H1 (cell line): ENCODE measurements around the gene TIAL1. TPM values are rescaled to one million over a fixed set of nuclear protein-coding genes. Genes with fewer than 3 reads are reported as not detected.

ENCODE experiments used
- CTCF ChIA-PET: fragments of 300-600 bp; sonication (Branson Sonifier 250); formaldehyde crosslinking; loops from one replicate; lab custom pipeline; 2021; ENCODE audit not compliant: partially characterized antibody; lab: Charles Lee
- POLR2A ChIA-PET: fragments of 300-600 bp; sonication (Branson Sonifier 250); formaldehyde crosslinking; loops from one replicate; lab custom pipeline; 2021; ENCODE audit warnings: inconsistent platforms; ENCODE audit not compliant: partially characterized antibody; lab: Charles Lee
- DNase-seq, 2 experiments: peaks; one replicate each; pipeline versions ENCODE4 v3.0.0 to v3.0.0-alpha.2; 2010 to 2022; ENCODE audit warnings: low spot score in 2 of 2, low read depth in 1 of 2, mixed read lengths in 1 of 2
- FAIRE-seq: peaks from 2 replicates; lab custom pipeline; 2011; peaks lifted over from hg19 to GRCh38; lab: Jason Lieb, UNC
- H2AFZ ChIP-seq: 2 replicates; pipeline ENCODE4 v1.8.1; 2012; ENCODE audit warnings: low read length, inconsistent platforms
- H2AK5ac ChIP-seq: 2 replicates; pipeline ENCODE4 v1.6.1; 2013; ENCODE audit warnings: low read depth, low read length
- H2BK120ac ChIP-seq: replicated peaks from 2 replicates; pipeline ENCODE3; 2013; ENCODE audit warnings: low read depth, low read length, inconsistent platforms
- H2BK12ac ChIP-seq: 2 replicates; pipeline ENCODE4 v1.6.1; 2013; ENCODE audit warnings: low read depth, low read length
- H2BK15ac ChIP-seq: 2 replicates; pipeline ENCODE4 v1.6.1; 2013; ENCODE audit warnings: low read length
- H2BK20ac ChIP-seq: 2 replicates; pipeline ENCODE4 v1.6.1; 2013; ENCODE audit warnings: low read length
- H2BK5ac ChIP-seq: 2 replicates; pipeline ENCODE4 v1.6.1; 2013; ENCODE audit warnings: low read depth, low read length
- H3K14ac ChIP-seq: 2 replicates; pipeline ENCODE4 v1.6.1; 2013; ENCODE audit warnings: inconsistent platforms; ENCODE audit not compliant: insufficient read length
- H3K18ac ChIP-seq: 2 replicates; pipeline ENCODE4 v1.6.1; 2013; ENCODE audit warnings: low read length; ENCODE audit errors: extremely low read depth
- H3K23ac ChIP-seq: 2 replicates; pipeline ENCODE4 v1.6.1; 2013; ENCODE audit warnings: inconsistent platforms; ENCODE audit not compliant: insufficient read length
- H3K23me2 ChIP-seq: 2 replicates; pipeline ENCODE4 v1.6.1; 2013; ENCODE audit warnings: low read depth, low read length
- H3K27ac ChIP-seq: 2 replicates; pipeline ENCODE4 v1.6.1; 2011; ENCODE audit warnings: low read depth, low read length, inconsistent platforms
- H3K27me3 ChIP-seq, 4 experiments: replicated peaks in 1 of 4; 1 replicate in 1 of 4; 2 replicates in 3 of 4; pipeline versions ENCODE4 v1.6.1 to v1.8.1; 2011 to 2013; ENCODE audit warnings: low read length in 3 of 4, mild to moderate bottlenecking in 3 of 4, inconsistent platforms in 2 of 4, mixed read lengths in 2 of 4, moderate library complexity in 1 of 4; ENCODE audit not compliant: control insufficient read depth in 3 of 4, insufficient read depth in 3 of 4; ENCODE audit errors: extremely low read depth in 1 of 4
- H3K36me3 ChIP-seq, 4 experiments: 2 replicates each; pipeline versions ENCODE4 v1.6.1 to v1.8.1; 2011 to 2013; ENCODE audit warnings: mild to moderate bottlenecking in 4 of 4, low read length in 3 of 4, moderate library complexity in 2 of 4, control low read depth in 1 of 4, inconsistent platforms in 1 of 4; ENCODE audit not compliant: insufficient read depth in 4 of 4, control insufficient read depth in 2 of 4
- H3K4ac ChIP-seq: replicated peaks from 2 replicates; pipeline ENCODE3; 2013; ENCODE audit warnings: low read length, low read depth, mixed read lengths, inconsistent platforms; ENCODE audit not compliant: insufficient read length
- H3K4me1 ChIP-seq, 4 experiments: replicated peaks in 1 of 4; 1 replicate in 1 of 4; 2 replicates in 3 of 4; pipeline versions ENCODE4 v1.6.1 to v1.8.1; 2011 to 2013; ENCODE audit warnings: low read length in 3 of 4, inconsistent platforms in 2 of 4, mixed read lengths in 1 of 4; ENCODE audit not compliant: insufficient read depth in 4 of 4, control insufficient read depth in 3 of 4
- H3K4me2 ChIP-seq, 2 experiments: 2 replicates each; pipeline versions ENCODE4 v1.6.1 to v1.8.1; 2011 to 2013; ENCODE audit warnings: low read depth in 2 of 2, low read length in 2 of 2, control low read depth in 1 of 2, inconsistent platforms in 1 of 2, mild to moderate bottlenecking in 1 of 2; ENCODE audit not compliant: insufficient read depth in 1 of 2
- H3K4me3 ChIP-seq, 4 experiments: fragments of 200-600, 300-600 bp in 1 of 4; sonication (generic), shearing (Covaris generic), sonication (Bioruptor Twin) in 1 of 4; 2 replicates each; pipeline versions ENCODE4 v1.5.1 to v1.8.1; 2011 to 2016; ENCODE audit warnings: low read length in 4 of 4, low read depth in 3 of 4, control low read depth in 2 of 4, inconsistent platforms in 2 of 4, mild to moderate bottlenecking in 2 of 4, mixed read lengths in 1 of 4, moderate library complexity in 1 of 4; ENCODE audit not compliant: insufficient read depth in 2 of 4; ENCODE audit errors: extremely low read depth in 1 of 4
- H3K56ac ChIP-seq: replicated peaks from 2 replicates; pipeline ENCODE3; 2013; ENCODE audit warnings: low read depth, mild to moderate bottlenecking, mixed read lengths, low read length, inconsistent platforms; ENCODE audit not compliant: insufficient read length
- H3K79me1 ChIP-seq: 2 replicates; pipeline ENCODE4 v1.6.1; 2013; ENCODE audit warnings: low read depth, low read length, control low read depth
- H3K79me2 ChIP-seq, 2 experiments: 2 replicates each; pipeline versions ENCODE4 v1.6.1 to v1.8.1; 2012 to 2013; ENCODE audit warnings: low read length in 2 of 2, mild to moderate bottlenecking in 2 of 2, inconsistent platforms in 1 of 2; ENCODE audit not compliant: insufficient read depth in 2 of 2, control insufficient read depth in 1 of 2
- H3K9ac ChIP-seq, 4 experiments: replicated peaks in 1 of 4; 1 replicate in 1 of 4; 2 replicates in 3 of 4; pipeline versions ENCODE4 v1.6.1 to v1.8.1; 2011 to 2013; ENCODE audit warnings: low read depth in 3 of 4, low read length in 3 of 4, control low read depth in 2 of 4, mild to moderate bottlenecking in 2 of 4, moderate library complexity in 2 of 4, inconsistent platforms in 1 of 4; ENCODE audit errors: extremely low read depth in 1 of 4
- H3K9me3 ChIP-seq, 2 experiments: 2 replicates each; pipeline versions ENCODE4 v1.6.1 to v1.8.1; 2012 to 2013; ENCODE audit warnings: mild to moderate bottlenecking in 2 of 2, moderate library complexity in 2 of 2, control low read depth in 1 of 2, inconsistent platforms in 1 of 2, low read depth in 1 of 2, low read length in 1 of 2, mixed read lengths in 1 of 2; ENCODE audit not compliant: insufficient read depth in 2 of 2
- H4K20me1 ChIP-seq, 2 experiments: replicated peaks in 1 of 2; 2 replicates each; pipeline versions ENCODE3 to v1.8.1; 2011 to 2013; ENCODE audit warnings: inconsistent platforms in 2 of 2, low read length in 2 of 2, mild to moderate bottlenecking in 1 of 2; ENCODE audit not compliant: insufficient read depth in 2 of 2, control insufficient read depth in 1 of 2
- H4K5ac ChIP-seq: 2 replicates; pipeline ENCODE4 v1.6.1; 2013; ENCODE audit warnings: low read length, low read depth, mixed read lengths, inconsistent platforms; ENCODE audit not compliant: insufficient read length
- H4K8ac ChIP-seq: 2 replicates; pipeline ENCODE4 v1.8.0; 2013; ENCODE audit warnings: mild to moderate bottlenecking, moderate library complexity, low read length, inconsistent platforms; ENCODE audit not compliant: insufficient read depth; ENCODE audit errors: extremely low read depth
- H4K91ac ChIP-seq: replicated peaks from 2 replicates; pipeline ENCODE3; 2013; ENCODE audit warnings: low read length, mixed read lengths, inconsistent platforms; ENCODE audit not compliant: insufficient read length
- ASH2L ChIP-seq: fragments of 200-600, 300-600 bp; sonication (generic); IDR thresholded peaks from one replicate; pipeline ENCODE4 v1.7.1; 2017; ENCODE audit warnings: low read length
- CHD1 ChIP-seq: IDR thresholded peaks from 2 replicates; pipeline ENCODE4 v1.6.1; 2012; ENCODE audit warnings: low read depth, low read length, improper control_type of control experiment
- EGR1 ChIP-seq: IDR thresholded peaks from 2 replicates; pipeline ENCODE4 v1.6.1; 2011; ENCODE audit warnings: low read depth, low read length, borderline replicate concordance
- EP300 ChIP-seq, 2 experiments: IDR thresholded peaks; 1 replicate in 1 of 2; 2 replicates in 1 of 2; pipeline ENCODE4 v1.6.1; 2011 to 2012; ENCODE audit warnings: low read depth in 2 of 2, low read length in 2 of 2, mild to moderate bottlenecking in 2 of 2, borderline replicate concordance in 1 of 2, inconsistent platforms in 1 of 2, moderate library complexity in 1 of 2
- FOSL1 ChIP-seq: IDR thresholded peaks from 2 replicates; pipeline ENCODE4 v1.6.1; 2011; ENCODE audit warnings: mild to moderate bottlenecking, low read depth, low read length, moderate library complexity; ENCODE audit not compliant: insufficient read depth
- JUND ChIP-seq: IDR thresholded peaks from 2 replicates; pipeline ENCODE4 v1.6.1; 2011; ENCODE audit warnings: mild to moderate bottlenecking, improper control_type of control experiment, low read length
- KDM5A ChIP-seq: fragments of 200-600 bp; IDR thresholded peaks from 2 replicates; pipeline ENCODE4 v1.7.1; 2012; ENCODE audit warnings: mild to moderate bottlenecking, low read length, inconsistent platforms, mixed read lengths
- MAFK ChIP-seq: IDR thresholded peaks from 2 replicates; pipeline ENCODE4 v1.6.1; 2012; ENCODE audit warnings: low read depth, mild to moderate bottlenecking, improper control_type of control experiment, low read length
- MAX ChIP-seq: IDR thresholded peaks from 2 replicates; pipeline ENCODE4 v1.6.1; 2012; ENCODE audit warnings: inconsistent platforms
- NANOG ChIP-seq: IDR thresholded peaks from 2 replicates; pipeline ENCODE4 v1.6.1; 2011; ENCODE audit warnings: low read length, low read depth, mild to moderate bottlenecking, inconsistent platforms; ENCODE audit not compliant: insufficient read depth, poor library complexity, severe bottlenecking
- RAD21 ChIP-seq, 2 experiments: IDR thresholded peaks in 1 of 2; conservative IDR thresholded peaks in 1 of 2; 2 replicates each; pipeline ENCODE4 v1.6.1; 2011; ENCODE audit warnings: low read depth in 2 of 2, low read length in 2 of 2, improper control_type of control experiment in 1 of 2, inconsistent platforms in 1 of 2, mild to moderate bottlenecking in 1 of 2, moderate library complexity in 1 of 2
- SP1 ChIP-seq: IDR thresholded peaks from 2 replicates; pipeline ENCODE4 v1.6.1; 2011; ENCODE audit warnings: low read depth, low read length
- SRF ChIP-seq: IDR thresholded peaks from 2 replicates; pipeline ENCODE4 v1.6.1; 2011; ENCODE audit warnings: mild to moderate bottlenecking, low read depth, low read length, moderate library complexity
- TCF12 ChIP-seq: IDR thresholded peaks from 2 replicates; pipeline ENCODE4 v1.6.1; 2011; ENCODE audit warnings: low read depth, mild to moderate bottlenecking, low read length
- WGBS, 2 experiments: shearing (Covaris generic) in 1 of 2; methylation state at CpG; one replicate each; pipeline versions ENCODE4 v1.1.6 to v1.1.7; 2013 to 2015; ENCODE audit warnings: low lambda C conversion rate in 2 of 2, mixed read lengths in 2 of 2, inconsistent platforms in 1 of 2, low coverage in 1 of 2, missing lambda C conversion rate in 1 of 2; ENCODE audit not compliant: insufficient replicate concordance in 2 of 2, insufficient coverage in 1 of 2, insufficient read length in 1 of 2; ENCODE audit errors: extremely low coverage in 1 of 2, missing lambda C conversion rate in 1 of 2; 5-methylcytosine and 5-hydroxymethylcytosine counted together
- polyA plus RNA-seq, 7 experiments: library from polyadenylated mRNA; depleted of rRNA in 3 of 7; stranded (reverse) in 5 of 7; unstranded in 2 of 7; fragments of >200 nt in 5 of 7; fragments of 200-250 nt in 2 of 7; gene quantifications; 1 replicate in 5 of 7; 2 replicates in 1 of 7; 4 replicates in 1 of 7; pipeline versions ENCODE4 v1.2.1 to v1.2.3, GENCODE V29; 2011 to 2013; ENCODE audit warnings: missing spikeins in 2 of 7, mixed read lengths in 2 of 7
- total RNA-seq: library from RNA; stranded (reverse); fragmentation: NEBNext Ultra II Directional; extraction: Animal tissue kit (Norgen Biotek cat#: 25700); gene quantifications from 2 replicates; pipeline ENCODE4 v1.2.1, GENCODE V29; 2021

The TIAL1 gene
- total and polyA plus RNA-seq, 2 of the 8 experiments (the other 6 are each of a cell fraction or from before 2014, with no cell fraction given): 50.4 to 166 TPM

GRCh38 chr10:119546009-119546408 lies 50.8 kb downstream of the TIAL1 start:
- H2BK12ac ChIP-seq: no peak overlapping the region
- CTCF ChIA-PET: interaction anchor here (0.6 to 1.5 kb wide), 3 partner anchors 26 to 56 kb away, joined by 4 to 5 read pairs (median 4); no protein-coding TSS in a partner anchor
- no peak overlapping the region for H3K23ac ChIP-seq
- peak overlapping the region; percentile 65 for H4K91ac ChIP-seq
- no peak overlapping the region for H3K4me3 ChIP-seq
- H2BK20ac ChIP-seq: no peak overlapping the region
- H3K18ac ChIP-seq: no peak overlapping the region
- no peaks in the 10 kb centered on the region for H3K79me1 ChIP-seq
- no peaks in the 10 kb centered on the region for H3K9me3 ChIP-seq
- peaks cover 1 to 14% (median 7%) of the 10 kb centered on the region in 4 experiments; a peak in 6 of 7 replicates for H3K4me1 ChIP-seq
- WGBS, 2 experiments: 91% methylated on average over 3 of the region's 3 CpGs; no CpG with 5 or more reads in 1 of the 2 experiments
- no peaks in the 10 kb centered on the region for H3K79me2 ChIP-seq
- FAIRE-seq (no peak), DNase-seq (no peak)
- H4K20me1 ChIP-seq: peaks cover 0 to 4% of the 10 kb centered on the region in 2 experiments
- no peak overlapping the region for H2AK5ac ChIP-seq
- TF ChIP-seq KDM5A (no peak), EGR1 (no peak), ASH2L (no peak), EP300 (IDR thresholded peaks at IDR 0.05; ENCODE audit: borderline replicate concordance in 1 of 2, low read depth in 2 of 2, low read length in 2 of 2) (no peak), TCF12 (no peak), MAFK (no peak), SRF (no peak), RAD21 (IDR thresholded peaks at IDR 0.05 in 1 of 2, conservative IDR thresholded peaks at IDR 0.05 in 1 of 2; ENCODE audit: low read depth in 2 of 2, low read length in 2 of 2) (no peak), FOSL1 (no peak), JUND (no peak), SP1 (no peak), CHD1 (no peak), MAX (no peak), NANOG (no peak)
- no peak overlapping the region for H3K14ac ChIP-seq
- H3K27ac ChIP-seq: no peak overlapping the region
- H4K5ac ChIP-seq: no peak overlapping the region
- H3K9ac ChIP-seq: no peak overlapping the region
- no peak overlapping the region for H4K8ac ChIP-seq
- no peak overlapping the region for H3K56ac ChIP-seq
- H2BK120ac ChIP-seq: no peak overlapping the region
- H3K36me3 ChIP-seq: no peaks in the 10 kb centered on the region
- H2AFZ ChIP-seq: no peak overlapping the region
- H3K4ac ChIP-seq: no peak overlapping the region
- POLR2A ChIA-PET: no interaction called here
- H3K27me3 ChIP-seq: peaks cover 15 to 31% (median 21%) of the 10 kb centered on the region in 4 experiments
- no peak overlapping the region for H2BK15ac ChIP-seq
- H2BK5ac ChIP-seq: no peak overlapping the region
- no peak overlapping the region for H3K4me2 ChIP-seq
- H3K23me2 ChIP-seq: peaks cover 19% of the 10 kb centered on the region
